Measurements from ENCODE around the gene COL11A2.

Gene COL11A2

GRCh38 chr6:33165581-33166258 is 26.5 kb downstream of the COL11A2 start:
- H3K4me3 ChIP-seq (ENCODE audit: low read depth in 1 of 2, low read length in 2 of 2) = no peak overlapping the region
- H3K9me3 ChIP-seq (ENCODE audit: insufficient read depth, low read length, severe bottlenecking) = no peaks in the 10 kb centered on the region
- H3K27me3 ChIP-seq (ENCODE audit: insufficient read depth, low read length, poor library complexity) = no peaks in the 10 kb centered on the region
- TF ChIP-seq EZH2 (IDR thresholded peaks at IDR 0.05; ENCODE audit: borderline replicate concordance, low read depth, low read length, severe bottlenecking) (no peak), CTCF (IDR thresholded peaks at IDR 0.05; ENCODE audit: borderline replicate concordance, extremely low read depth, low read length, poor library complexity, severe bottlenecking) (no peak)
- H3K4me1 ChIP-seq (ENCODE audit: insufficient read depth, low read length) = peaks cover 11% of the 10 kb centered on the region
- H3K79me2 ChIP-seq (ENCODE audit: insufficient read depth, low read length) = no peaks in the 10 kb centered on the region
- H3K36me3 ChIP-seq (ENCODE audit: insufficient read depth, low read length) = no peaks in the 10 kb centered on the region
- H3K27ac ChIP-seq (ENCODE audit: low read length) = no peak overlapping the region
- DNase-seq (no peak), ATAC-seq (ENCODE audit: insufficient read depth, low read depth) (no peak)
- no peaks in the 10 kb centered on the region for H4K20me1 ChIP-seq (ENCODE audit: insufficient read depth, low read length)
- H2AFZ ChIP-seq (ENCODE audit: low read depth, low read length) = no peak overlapping the region
- H3K4me2 ChIP-seq (ENCODE audit: insufficient read depth, low read length) = no peak overlapping the region
- H3K9ac ChIP-seq (ENCODE audit: low read depth, low read length) = no peak overlapping the region

GRCh38 chr6:33164665-33165373 is 27.4 kb downstream of the COL11A2 start:
- Histone ChIP-seq H3K9me3 (ENCODE audit: insufficient read depth, low read length, severe bottlenecking) (no peaks in the 10 kb centered on the region), H3K4me2 (ENCODE audit: insufficient read depth, low read length) (no peak overlapping the region), H3K79me2 (ENCODE audit: insufficient read depth, low read length) (no peaks in the 10 kb centered on the region), H3K27me3 (ENCODE audit: insufficient read depth, low read length, poor library complexity) (peaks cover under 1% of the 10 kb centered on the region), H4K20me1 (ENCODE audit: insufficient read depth, low read length) (no peaks in the 10 kb centered on the region), H3K4me3 (ENCODE audit: low read depth in 1 of 2, low read length in 2 of 2) (no peak overlapping the region), H3K9ac (ENCODE audit: low read depth, low read length) (no peak overlapping the region), H3K4me1 (ENCODE audit: insufficient read depth, low read length) (peaks cover 11% of the 10 kb centered on the region), H3K27ac (ENCODE audit: low read length) (no peak overlapping the region), H2AFZ (ENCODE audit: low read depth, low read length) (no peak overlapping the region), H3K36me3 (ENCODE audit: insufficient read depth, low read length) (no peaks in the 10 kb centered on the region)
- ATAC-seq (ENCODE audit: insufficient read depth, low read depth) = no peak
- DNase-seq = no peak
- TF ChIP-seq EZH2 (IDR thresholded peaks at IDR 0.05; ENCODE audit: borderline replicate concordance, low read depth, low read length, severe bottlenecking) (no peak), CTCF (IDR thresholded peaks at IDR 0.05; ENCODE audit: borderline replicate concordance, extremely low read depth, low read length, poor library complexity, severe bottlenecking) (no peak)

GRCh38 chr6:33164176-33164575 is 28.1 kb downstream of the COL11A2 start:
- Histone ChIP-seq H3K36me3 (ENCODE audit: insufficient read depth, low read length) (no peaks in the 10 kb centered on the region), H4K20me1 (ENCODE audit: insufficient read depth, low read length) (no peaks in the 10 kb centered on the region), H3K9ac (ENCODE audit: low read depth, low read length) (no peak overlapping the region), H3K4me2 (ENCODE audit: insufficient read depth, low read length) (no peak overlapping the region), H3K4me3 (ENCODE audit: low read depth in 1 of 2, low read length in 2 of 2) (no peak overlapping the region), H3K4me1 (ENCODE audit: insufficient read depth, low read length) (peaks cover 11% of the 10 kb centered on the region), H2AFZ (ENCODE audit: low read depth, low read length) (no peak overlapping the region), H3K79me2 (ENCODE audit: insufficient read depth, low read length) (no peaks in the 10 kb centered on the region), H3K27me3 (ENCODE audit: insufficient read depth, low read length, poor library complexity) (peaks cover 5% of the 10 kb centered on the region), H3K9me3 (ENCODE audit: insufficient read depth, low read length, severe bottlenecking) (no peaks in the 10 kb centered on the region), H3K27ac (ENCODE audit: low read length) (no peak overlapping the region)
- no peak for ATAC-seq (ENCODE audit: insufficient read depth, low read depth)
- no peak for TF ChIP-seq EZH2 (IDR thresholded peaks at IDR 0.05; ENCODE audit: borderline replicate concordance, low read depth, low read length, severe bottlenecking)
- no peak for TF ChIP-seq CTCF (IDR thresholded peaks at IDR 0.05; ENCODE audit: borderline replicate concordance, extremely low read depth, low read length, poor library complexity, severe bottlenecking)
- no peak for DNase-seq

All from DND-41 (cell line).